Caco-2 (cell line): Measurements from ENCODE around the gene FOXC1. TPM values are rescaled to one million over a fixed set of nuclear protein-coding genes. Genes with fewer than 3 reads are reported as not detected.

ENCODE experiments used
- BruUV-seq: library from RNA; stranded (reverse); fragments of 400-500 nt; replicated peaks from 2 replicates; lab custom pipeline; 2021; lab: Mats Ljungman, UMichigan
- CTCF ChIA-PET: fragments of 300-600 bp; sonication (Branson Sonifier 250); formaldehyde crosslinking; loops from one replicate; lab custom pipeline; 2022; ENCODE audit warnings: antibody characterized with exemption; lab: Charles Lee
- POLR2A ChIA-PET: fragments of 300-600 bp; sonication (Branson Sonifier 250); formaldehyde crosslinking; loops from one replicate; lab custom pipeline; 2022; ENCODE audit warnings: antibody characterized with exemption; lab: Charles Lee
- DNase-seq, 2 experiments: peaks; one replicate each; pipeline versions ENCODE4 v3.0.0 to v3.0.0-alpha.2; 2020 to 2022
- H3K27me3 ChIP-seq: replicated peaks from 2 replicates; pipeline ENCODE4 v1.6.0; 2011; ENCODE audit warnings: low read length; ENCODE audit not compliant: control insufficient read depth, insufficient read depth
- H3K36me3 ChIP-seq: 2 replicates; pipeline ENCODE4 v1.5.1; 2011; ENCODE audit warnings: low read length; ENCODE audit not compliant: control insufficient read depth, insufficient read depth
- H3K4me1 ChIP-seq: fragments of 250-450 bp; sonication (Bioruptor Pico); 2 replicates; pipeline ENCODE4 v1.5.1; 2020; ENCODE audit warnings: mild to moderate bottlenecking
- H3K4me3 ChIP-seq: 2 replicates; pipeline ENCODE4 v1.5.1; 2011; ENCODE audit warnings: low read depth, mild to moderate bottlenecking, control low read depth, low read length
- H3K9me3 ChIP-seq: fragments of 250-450 bp; sonication (Bioruptor Pico); 2 replicates; pipeline ENCODE4 v1.5.1; 2020; ENCODE audit warnings: mild to moderate bottlenecking, moderate library complexity
- H3K27ac Mint-ChIP-seq: one replicate; pipeline ENCODE4 v1.8.0; 2022; ENCODE audit warnings: mixed read lengths; ENCODE audit not compliant: unreplicated experiment
- H3K27me3 Mint-ChIP-seq: one replicate; pipeline ENCODE4 v1.8.0; 2022; ENCODE audit warnings: mixed read lengths; ENCODE audit not compliant: insufficient read depth, unreplicated experiment
- H3K36me3 Mint-ChIP-seq: one replicate; pipeline ENCODE4 v1.8.0; 2022; ENCODE audit warnings: mild to moderate bottlenecking, mixed read lengths; ENCODE audit not compliant: insufficient read depth, unreplicated experiment
- H3K4me1 Mint-ChIP-seq: one replicate; pipeline ENCODE4 v1.8.0; 2022; ENCODE audit warnings: low read depth, mixed read lengths; ENCODE audit not compliant: unreplicated experiment
- H3K4me3 Mint-ChIP-seq: one replicate; pipeline ENCODE4 v1.8.0; 2022; ENCODE audit warnings: mild to moderate bottlenecking, moderate library complexity, mixed read lengths; ENCODE audit not compliant: unreplicated experiment
- H3K9me3 Mint-ChIP-seq: one replicate; pipeline ENCODE4 v1.8.0; 2022; ENCODE audit warnings: mixed read lengths; ENCODE audit not compliant: unreplicated experiment
- CTCF ChIP-seq, 2 experiments: fragments of 200-600 bp in 1 of 2; IDR thresholded peaks; 1 replicate in 1 of 2; 2 replicates in 1 of 2; pipeline versions ENCODE4 v1.5.1 to v1.8.0; 2011 to 2022; ENCODE audit warnings: antibody characterized with exemption in 1 of 2, control low read depth in 1 of 2, inconsistent platforms in 1 of 2, low read depth in 1 of 2, low read length in 1 of 2, mild to moderate bottlenecking in 1 of 2, moderate library complexity in 1 of 2; ENCODE audit not compliant: insufficient read depth in 1 of 2, severe bottlenecking in 1 of 2, unreplicated experiment in 1 of 2
- intact Hi-C: fragments of 100-400 bp; cut with micrococcal nuclease; formaldehyde crosslinking; loops from one replicate; pipeline ENCODE4 v1.10.0; 2022; ENCODE audit not compliant: unreplicated experiment
- total RNA-seq: library from RNA; stranded (reverse); gene quantifications from 2 replicates; pipeline ENCODE4 v1.2.3, GENCODE V29; 2022

Gene FOXC1
- total RNA-seq, 1 experiment from 2014 or later, result 6.8 TPM

- Histone ChIP-seq H3K27me3 (no peaks in the 10 kb centered on the region), H3K4me3 (no peak overlapping the region), H3K4me1 (peaks cover 21% of the 10 kb centered on the region), H3K9me3 (no peaks in the 10 kb centered on the region), H3K36me3 (no peaks in the 10 kb centered on the region)
- Mint-ChIP-seq H3K9me3 (no peaks in the 10 kb centered on the region), H3K27ac (no peak overlapping the region), H3K36me3 (peaks cover 4% of the 10 kb centered on the region), H3K4me3 (no peak overlapping the region), H3K27me3 (peaks cover 2% of the 10 kb centered on the region), H3K4me1 (peaks cover 17% of the 10 kb centered on the region)
- CTCF ChIA-PET, result no interaction called here
- DNase-seq, result no peak
- no peak for TF ChIP-seq CTCF (IDR thresholded peaks at IDR 0.05; ENCODE audit: insufficient read depth in 1 of 2, low read depth in 1 of 2, low read length in 1 of 2, severe bottlenecking in 1 of 2, unreplicated experiment in 1 of 2)
- POLR2A ChIA-PET, result no interaction called here
- intact Hi-C loops, result loop anchor here (5.0 kb wide), 2 partner anchors 77 to 848 kb away; no protein-coding TSS in a partner anchor
- no TSS peak for BruUV-seq
These were observed 10.2 kb upstream of the FOXC1 start for GRCh38 chr6:1599469-1599868.

DNA sequence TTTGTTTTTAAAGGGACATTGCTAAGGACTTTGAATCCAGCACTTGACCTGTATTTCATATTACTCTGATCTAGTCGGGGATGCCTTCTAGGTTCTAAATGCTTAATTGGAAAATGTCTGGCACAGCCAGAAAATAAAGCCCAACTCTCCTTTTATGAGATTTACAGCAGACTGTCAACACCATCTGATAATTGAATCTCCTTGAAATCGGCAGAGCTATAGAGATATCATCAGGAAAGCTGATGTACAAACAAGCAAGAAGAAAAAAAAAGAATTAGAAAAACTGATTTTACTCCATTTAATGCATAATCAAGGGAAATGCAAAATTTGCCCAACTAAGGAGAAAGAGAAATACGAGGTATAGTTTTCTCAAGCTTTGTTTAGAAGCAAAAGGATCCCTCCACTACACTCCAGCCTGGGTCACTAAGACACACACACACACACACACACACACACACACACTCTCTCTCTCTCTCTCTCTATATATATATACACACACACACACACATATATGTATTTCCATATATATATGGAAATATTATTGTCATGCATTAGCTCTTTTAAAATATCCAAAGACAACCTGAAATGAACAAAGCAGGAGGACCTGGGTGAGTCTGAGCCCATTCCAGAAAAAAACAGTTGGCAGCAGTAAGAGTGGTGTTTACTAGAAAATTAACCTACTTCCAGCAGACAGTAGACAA, 9.5 kb upstream of the FOXC1 start:
- no peak for DNase-seq
- H3K36me3 ChIP-seq, result no peaks in the 10 kb centered on the region
- BruUV-seq, result no TSS peak
- no peak for TF ChIP-seq CTCF (IDR thresholded peaks at IDR 0.05; ENCODE audit: insufficient read depth in 1 of 2, low read depth in 1 of 2, low read length in 1 of 2, severe bottlenecking in 1 of 2, unreplicated experiment in 1 of 2)
- intact Hi-C loops, result loop anchor here (10.0 kb wide), 1 partner anchor 195 kb away; no protein-coding TSS in a partner anchor
- H3K4me3 ChIP-seq, result no peak overlapping the region
- Mint-ChIP-seq H3K9me3 (no peaks in the 10 kb centered on the region), H3K4me3 (no peak overlapping the region), H3K36me3 (peaks cover 4% of the 10 kb centered on the region), H3K27ac (no peak overlapping the region), H3K4me1 (peaks cover 17% of the 10 kb centered on the region), H3K27me3 (peaks cover 2% of the 10 kb centered on the region)
- H3K27me3 ChIP-seq, result no peaks in the 10 kb centered on the region
- H3K9me3 ChIP-seq, result no peaks in the 10 kb centered on the region
- peaks cover 21% of the 10 kb centered on the region for H3K4me1 ChIP-seq
- ChIA-PET POLR2A (no interaction called here), CTCF (no interaction called here)

DNA sequence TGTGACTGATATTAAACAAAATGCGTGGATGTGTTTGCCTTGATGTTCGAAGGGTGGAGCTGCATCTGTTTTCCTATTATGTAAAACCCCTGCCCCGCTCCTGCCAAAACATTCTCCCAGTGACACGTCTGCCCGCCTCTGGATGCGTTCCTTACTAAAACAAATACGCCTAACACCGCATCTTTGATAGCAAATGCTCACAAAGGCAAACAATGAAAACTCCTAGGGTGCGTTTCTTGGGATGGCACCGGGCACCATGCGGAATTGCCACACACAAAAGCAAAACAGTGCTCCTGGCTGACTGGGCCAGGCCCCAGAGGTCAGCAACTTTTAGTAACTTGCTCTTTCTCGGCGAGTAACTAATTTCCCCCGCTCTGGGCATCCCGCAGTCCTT, 9.0 kb upstream of the FOXC1 start:
- no peak for DNase-seq
- H3K9me3 Mint-ChIP-seq, result no peaks in the 10 kb centered on the region
- H3K36me3 Mint-ChIP-seq, result peaks cover 4% of the 10 kb centered on the region
- peaks cover 2% of the 10 kb centered on the region for H3K27me3 Mint-ChIP-seq
- Histone ChIP-seq H3K4me1 (peaks cover 21% of the 10 kb centered on the region), H3K4me3 (no peak overlapping the region), H3K27me3 (no peaks in the 10 kb centered on the region), H3K36me3 (no peaks in the 10 kb centered on the region), H3K9me3 (no peaks in the 10 kb centered on the region)
- H3K4me1 Mint-ChIP-seq, result peaks cover 17% of the 10 kb centered on the region
- no peak overlapping the region for H3K27ac Mint-ChIP-seq
- BruUV-seq, result no TSS peak
- ChIA-PET CTCF (no interaction called here), POLR2A (no interaction called here)
- intact Hi-C loops, result loop anchor here (10.0 kb wide), 1 partner anchor 194 kb away; no protein-coding TSS in a partner anchor
- H3K4me3 Mint-ChIP-seq, result no peak overlapping the region
- TF ChIP-seq CTCF (IDR thresholded peaks at IDR 0.05; ENCODE audit: insufficient read depth in 1 of 2, low read depth in 1 of 2, low read length in 1 of 2, severe bottlenecking in 1 of 2, unreplicated experiment in 1 of 2), result no peak
